Measurements from ENCODE around the gene PHAF1.

Gene PHAF1

GRCh38 chr16:67109407-67110135 lies at the start of gene PHAF1:
Gene PHAF1, plus strand, starts transcription at chr16:67109941. Its CDS starts 235 bp downstream, at chr16:67110176.
- TF ChIP-seq, protein P1, sequence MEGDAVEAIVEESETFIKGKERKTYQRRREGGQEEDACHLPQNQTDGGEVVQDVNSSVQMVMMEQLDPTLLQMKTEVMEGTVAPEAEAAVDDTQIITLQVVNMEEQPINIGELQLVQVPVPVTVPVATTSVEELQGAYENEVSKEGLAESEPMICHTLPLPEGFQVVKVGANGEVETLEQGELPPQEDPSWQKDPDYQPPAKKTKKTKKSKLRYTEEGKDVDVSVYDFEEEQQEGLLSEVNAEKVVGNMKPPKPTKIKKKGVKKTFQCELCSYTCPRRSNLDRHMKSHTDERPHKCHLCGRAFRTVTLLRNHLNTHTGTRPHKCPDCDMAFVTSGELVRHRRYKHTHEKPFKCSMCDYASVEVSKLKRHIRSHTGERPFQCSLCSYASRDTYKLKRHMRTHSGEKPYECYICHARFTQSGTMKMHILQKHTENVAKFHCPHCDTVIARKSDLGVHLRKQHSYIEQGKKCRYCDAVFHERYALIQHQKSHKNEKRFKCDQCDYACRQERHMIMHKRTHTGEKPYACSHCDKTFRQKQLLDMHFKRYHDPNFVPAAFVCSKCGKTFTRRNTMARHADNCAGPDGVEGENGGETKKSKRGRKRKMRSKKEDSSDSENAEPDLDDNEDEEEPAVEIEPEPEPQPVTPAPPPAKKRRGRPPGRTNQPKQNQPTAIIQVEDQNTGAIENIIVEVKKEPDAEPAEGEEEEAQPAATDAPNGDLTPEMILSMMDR (IDR thresholded peaks at IDR 0.05; ENCODE audit: poor library complexity, severe bottlenecking) = no peak
- peak; percentile 93 for DNase-seq (ENCODE audit: low spot score)
- H3K9me3 ChIP-seq (ENCODE audit: severe bottlenecking) = no peaks in the 10 kb centered on the region
- peaks cover 7% of the 10 kb centered on the region for H3K4me1 ChIP-seq (ENCODE audit: insufficient read depth, poor library complexity, severe bottlenecking)
- ATAC-seq (ENCODE audit: low read depth) = peak; percentile 84
- H3K4me3 ChIP-seq (ENCODE audit: severe bottlenecking) = peak within 1 kb of the TSS; percentile 74
- no peaks in the 10 kb centered on the region for H3K27me3 ChIP-seq (ENCODE audit: insufficient read depth, poor library complexity, severe bottlenecking)
- peaks cover 3% of the 10 kb centered on the region; the same call in 1 of the 2 replicates for H3K36me3 ChIP-seq (ENCODE audit: low read depth)
- H3K27ac ChIP-seq (ENCODE audit: poor library complexity, severe bottlenecking) = no peak within 1 kb of the TSS

DNA sequence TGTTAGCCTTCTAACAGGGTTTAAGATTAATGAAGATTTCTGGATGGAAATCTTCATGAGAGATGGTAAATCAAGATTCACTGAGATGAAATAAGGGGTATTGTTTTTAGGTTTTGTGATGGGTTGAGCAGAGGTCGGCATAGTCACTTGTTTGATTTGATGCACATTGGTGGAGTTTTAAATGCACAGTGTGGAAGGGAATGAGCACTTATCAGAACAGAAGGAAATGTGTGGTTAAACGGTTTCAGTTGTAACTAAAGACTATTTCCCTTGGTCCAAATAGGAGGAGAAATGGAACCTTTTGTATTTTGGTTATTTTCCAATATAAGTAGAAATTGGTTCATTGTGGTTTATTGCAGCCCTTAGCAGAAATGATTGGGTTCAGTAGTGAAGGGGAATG lies 46.7 kb upstream of the PHAF1 start:
- H3K27me3 ChIP-seq (ENCODE audit: insufficient read depth, poor library complexity, severe bottlenecking) = no peaks in the 10 kb centered on the region
- no peak for DNase-seq (ENCODE audit: low spot score)
- peaks cover 47% of the 10 kb centered on the region for H3K36me3 ChIP-seq (ENCODE audit: low read depth)
- no peak overlapping the region for H3K27ac ChIP-seq (ENCODE audit: poor library complexity, severe bottlenecking)
- no peaks in the 10 kb centered on the region for H3K4me1 ChIP-seq (ENCODE audit: insufficient read depth, poor library complexity, severe bottlenecking)
- no peak for ATAC-seq (ENCODE audit: low read depth)
- TF ChIP-seq, protein P1 (IDR thresholded peaks at IDR 0.05; ENCODE audit: poor library complexity, severe bottlenecking) = no peak
- peaks cover 2% of the 10 kb centered on the region for H3K9me3 ChIP-seq (ENCODE audit: severe bottlenecking)
- no peak overlapping the region for H3K4me3 ChIP-seq (ENCODE audit: severe bottlenecking)

- DNase-seq (ENCODE audit: low spot score) = no peak
- Histone ChIP-seq H3K36me3 (ENCODE audit: low read depth) (peaks cover 83% of the 10 kb centered on the region), H3K4me1 (ENCODE audit: insufficient read depth, poor library complexity, severe bottlenecking) (no peaks in the 10 kb centered on the region), H3K4me3 (ENCODE audit: severe bottlenecking) (no peak overlapping the region), H3K9me3 (ENCODE audit: severe bottlenecking) (peaks cover 2% of the 10 kb centered on the region), H3K27ac (ENCODE audit: poor library complexity, severe bottlenecking) (no peak overlapping the region), H3K27me3 (ENCODE audit: insufficient read depth, poor library complexity, severe bottlenecking) (no peaks in the 10 kb centered on the region)
- ATAC-seq (ENCODE audit: low read depth) = no peak; the same call in 2 of the 3 replicates
- TF ChIP-seq, protein P1 (IDR thresholded peaks at IDR 0.05; ENCODE audit: poor library complexity, severe bottlenecking) = no peak
Measured at GRCh38 chr16:67068212-67068753, 41.5 kb upstream of the PHAF1 start.

DNA sequence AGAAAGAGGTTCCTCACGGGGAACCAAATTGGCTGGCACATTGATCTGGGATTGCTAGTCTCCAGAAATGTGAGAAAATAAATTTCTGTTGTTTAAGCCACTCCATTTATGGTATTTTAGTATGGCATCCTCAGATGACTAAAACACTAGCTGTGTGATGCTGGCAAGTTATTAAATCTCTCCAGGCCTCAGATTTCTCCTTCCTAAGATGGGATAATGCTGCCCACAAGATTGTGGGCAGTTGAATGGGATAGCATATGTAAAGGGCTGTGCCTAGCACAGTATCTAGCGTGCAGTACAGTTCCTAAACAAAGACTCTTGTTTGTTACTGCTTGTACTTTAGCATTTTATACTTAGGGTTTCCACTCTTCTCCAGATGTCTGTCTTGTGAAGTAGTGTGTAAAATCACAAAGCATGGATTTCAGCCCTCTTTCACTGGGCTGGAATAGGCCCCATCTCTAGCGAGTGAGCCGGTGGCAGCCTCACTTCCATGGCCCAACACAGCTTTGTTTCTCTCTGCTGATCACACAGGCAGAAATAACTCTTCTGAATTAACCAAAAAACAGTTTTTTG lies 38.2 kb upstream of the PHAF1 start:
- ATAC-seq (ENCODE audit: low read depth) (no peak), DNase-seq (ENCODE audit: low spot score) (no peak)
- Histone ChIP-seq H3K27me3 (ENCODE audit: insufficient read depth, poor library complexity, severe bottlenecking) (no peaks in the 10 kb centered on the region), H3K36me3 (ENCODE audit: low read depth) (peaks cover 83% of the 10 kb centered on the region), H3K27ac (ENCODE audit: poor library complexity, severe bottlenecking) (no peak overlapping the region), H3K9me3 (ENCODE audit: severe bottlenecking) (no peaks in the 10 kb centered on the region), H3K4me1 (ENCODE audit: insufficient read depth, poor library complexity, severe bottlenecking) (no peaks in the 10 kb centered on the region), H3K4me3 (ENCODE audit: severe bottlenecking) (no peak overlapping the region)
- TF ChIP-seq, protein P1 (IDR thresholded peaks at IDR 0.05; ENCODE audit: poor library complexity, severe bottlenecking) = no peak
